HepG2 (cell line): ENCODE measurements around the gene KRTCAP2. TPM values are rescaled to one million over a fixed set of nuclear protein-coding genes. Genes with fewer than 3 reads are reported as not detected.

Experiments used
- BRD4 ChIP-seq: sonication (generic); formaldehyde crosslinking; IDR thresholded peaks from 2 replicates; pipeline ENCODE4 v1.4.0; 2020; ENCODE audit warnings: missing genetic modification reagents
- IKZF1 ChIP-seq: fragments of 450-650 bp; IDR thresholded peaks from 2 replicates; pipeline ENCODE4 v1.7.1; 2016
- MED1 ChIP-seq: sonication (generic); formaldehyde crosslinking; IDR thresholded peaks from 2 replicates; pipeline ENCODE4 v1.4.0; 2020; ENCODE audit warnings: missing genetic modification reagents
- MIER3 ChIP-seq: IDR thresholded peaks from 2 replicates; pipeline ENCODE4 v1.6.1; 2016; ENCODE audit warnings: missing compliant biosample characterization, borderline replicate concordance
- NFAT5 ChIP-seq: sonication (generic); formaldehyde crosslinking; IDR thresholded peaks from 2 replicates; pipeline ENCODE4 v1.4.0; 2020; ENCODE audit warnings: missing genetic modification reagents
- PRPF4 ChIP-seq: fragments of 200-400 bp; formaldehyde crosslinking; IDR thresholded peaks from 2 replicates; pipeline ENCODE4 v1.6.1; 2016; ENCODE audit warnings: low read length, low read depth; ENCODE audit not compliant: poor library complexity, severe bottlenecking
- SMAD3 ChIP-seq: sonication (generic); formaldehyde crosslinking; IDR thresholded peaks from 2 replicates; pipeline ENCODE4 v1.4.0; 2020; ENCODE audit warnings: missing genetic modification reagents
- TAF15 ChIP-seq: fragments of 200-400 bp; formaldehyde crosslinking; IDR thresholded peaks from one replicate; pipeline ENCODE4 v1.6.1; 2018; ENCODE audit warnings: mild to moderate bottlenecking, low read depth, low read length; ENCODE audit not compliant: poor library complexity, severe bottlenecking
- ZNF546 ChIP-seq: sonication (generic); formaldehyde crosslinking; conservative IDR thresholded peaks from 2 replicates; pipeline ENCODE4 v1.8.1; 2023; ENCODE audit warnings: mild to moderate bottlenecking, missing genetic modification reagents
- polyA plus RNA-seq, 8 experiments: library from polyadenylated mRNA; depleted of rRNA in 3 of 8; stranded (reverse) in 7 of 8; unstranded in 1 of 8; fragments of >200 nt; fragmentation: Illumina TruSeq in 4 of 8; extraction: Trizol in 4 of 8; gene quantifications; 2 replicates each; pipeline versions ENCODE4 v1.2.1 to v1.2.3, GENCODE V29; 2011 to 2016; ENCODE audit warnings: low read depth in 4 of 8, missing spikeins in 1 of 8, mixed read lengths in 1 of 8; ENCODE audit not compliant: insufficient read depth in 1 of 8
- total RNA-seq, 5 experiments: library from RNA; depleted of rRNA; stranded (reverse); fragments of >200 nt; fragmentation: Illumina TruSeq; extraction: Trizol; gene quantifications; 2 replicates each; pipeline ENCODE4 v1.2.3, GENCODE V29; 2016; ENCODE audit warnings: low read depth in 1 of 5
- TF ChIP-seq, protein P1 (sequence below): sonication (generic); formaldehyde crosslinking; IDR thresholded peaks from 2 replicates; pipeline ENCODE4 v1.8.0; 2022; ENCODE audit warnings: mild to moderate bottlenecking, missing genetic modification reagents; ENCODE audit not compliant: insufficient replicate concordance
- TF ChIP-seq, protein P2 (sequence below), 2 experiments: fragments of 450-650 bp in 1 of 2; sonication (generic) in 1 of 2; formaldehyde crosslinking in 1 of 2; IDR thresholded peaks; 2 replicates each; pipeline versions ENCODE4 v1.6.1 to v1.8.0; 2016 to 2022; ENCODE audit warnings: antibody characterized with exemption in 1 of 2, mild to moderate bottlenecking in 1 of 2, missing genetic modification reagents in 1 of 2

KRTCAP2 gene
- total and polyA plus RNA-seq, 2 of the 13 experiments (the other 11 are each of a cell fraction or from before 2014, with no cell fraction given) = 77.3 to 79.4 TPM

DNA sequence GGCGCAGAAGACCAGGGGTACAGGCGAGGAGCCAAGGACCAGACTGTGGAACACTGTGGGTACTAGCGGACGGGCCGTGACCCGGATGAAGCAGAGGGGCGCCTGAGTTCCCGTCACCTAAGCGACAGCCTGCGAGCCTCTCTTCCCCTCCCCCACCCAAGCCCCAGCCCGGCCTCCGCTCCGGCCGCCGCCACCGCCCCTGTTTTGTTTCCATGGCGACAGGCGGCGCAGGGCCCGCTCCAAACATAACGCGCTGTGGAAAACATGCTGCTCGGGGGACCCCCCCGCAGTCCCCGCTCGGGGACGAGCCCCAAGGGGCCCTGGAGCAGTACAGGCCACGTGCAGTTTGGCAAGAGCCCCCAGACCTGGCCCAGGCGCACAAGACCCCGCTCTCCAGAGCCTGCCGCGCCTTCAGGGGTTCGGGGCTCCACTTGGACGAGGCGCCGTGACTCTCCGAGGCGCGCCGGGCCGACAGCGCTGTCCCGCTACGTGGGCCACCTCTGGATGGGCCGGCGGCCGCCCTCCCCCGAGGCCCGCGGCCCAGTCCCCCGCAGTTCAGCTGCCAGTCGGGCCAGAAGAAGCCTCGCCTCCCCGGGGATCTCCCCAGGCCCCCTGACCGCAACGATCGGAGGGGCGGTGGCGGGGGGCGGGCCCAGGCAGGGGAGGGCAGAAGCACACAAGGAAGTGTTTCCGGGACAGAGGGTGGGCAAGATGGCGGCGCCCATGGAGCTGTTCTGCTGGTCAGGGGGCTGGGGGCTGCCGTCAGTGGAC is 35.6 kb upstream of the KRTCAP2 start, which contains the start of gene MTX1 (continued):
- TF ChIP-seq, protein P1, sequence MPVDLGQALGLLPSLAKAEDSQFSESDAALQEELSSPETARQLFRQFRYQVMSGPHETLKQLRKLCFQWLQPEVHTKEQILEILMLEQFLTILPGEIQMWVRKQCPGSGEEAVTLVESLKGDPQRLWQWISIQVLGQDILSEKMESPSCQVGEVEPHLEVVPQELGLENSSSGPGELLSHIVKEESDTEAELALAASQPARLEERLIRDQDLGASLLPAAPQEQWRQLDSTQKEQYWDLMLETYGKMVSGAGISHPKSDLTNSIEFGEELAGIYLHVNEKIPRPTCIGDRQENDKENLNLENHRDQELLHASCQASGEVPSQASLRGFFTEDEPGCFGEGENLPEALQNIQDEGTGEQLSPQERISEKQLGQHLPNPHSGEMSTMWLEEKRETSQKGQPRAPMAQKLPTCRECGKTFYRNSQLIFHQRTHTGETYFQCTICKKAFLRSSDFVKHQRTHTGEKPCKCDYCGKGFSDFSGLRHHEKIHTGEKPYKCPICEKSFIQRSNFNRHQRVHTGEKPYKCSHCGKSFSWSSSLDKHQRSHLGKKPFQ (CRISPR knock-in tag) = peak; percentile 71
- TF ChIP-seq TAF15 = no peak
- no peak for TF ChIP-seq IKZF1
- TF ChIP-seq NFAT5 (CRISPR knock-in tag) = peak; percentile 30; the same call in 1 of the 2 replicates
- TF ChIP-seq ZNF546 (CRISPR knock-in tag) = no peak
- peak; percentile 19 for TF ChIP-seq PRPF4
- TF ChIP-seq BRD4 = no peak
- TF ChIP-seq MIER3 (CRISPR knock-in tag) = 0 out of 2 replicates have a peak, but pooled peaks have one; percentile 9
- TF ChIP-seq SMAD3 = no peak
- TF ChIP-seq, protein P2, sequence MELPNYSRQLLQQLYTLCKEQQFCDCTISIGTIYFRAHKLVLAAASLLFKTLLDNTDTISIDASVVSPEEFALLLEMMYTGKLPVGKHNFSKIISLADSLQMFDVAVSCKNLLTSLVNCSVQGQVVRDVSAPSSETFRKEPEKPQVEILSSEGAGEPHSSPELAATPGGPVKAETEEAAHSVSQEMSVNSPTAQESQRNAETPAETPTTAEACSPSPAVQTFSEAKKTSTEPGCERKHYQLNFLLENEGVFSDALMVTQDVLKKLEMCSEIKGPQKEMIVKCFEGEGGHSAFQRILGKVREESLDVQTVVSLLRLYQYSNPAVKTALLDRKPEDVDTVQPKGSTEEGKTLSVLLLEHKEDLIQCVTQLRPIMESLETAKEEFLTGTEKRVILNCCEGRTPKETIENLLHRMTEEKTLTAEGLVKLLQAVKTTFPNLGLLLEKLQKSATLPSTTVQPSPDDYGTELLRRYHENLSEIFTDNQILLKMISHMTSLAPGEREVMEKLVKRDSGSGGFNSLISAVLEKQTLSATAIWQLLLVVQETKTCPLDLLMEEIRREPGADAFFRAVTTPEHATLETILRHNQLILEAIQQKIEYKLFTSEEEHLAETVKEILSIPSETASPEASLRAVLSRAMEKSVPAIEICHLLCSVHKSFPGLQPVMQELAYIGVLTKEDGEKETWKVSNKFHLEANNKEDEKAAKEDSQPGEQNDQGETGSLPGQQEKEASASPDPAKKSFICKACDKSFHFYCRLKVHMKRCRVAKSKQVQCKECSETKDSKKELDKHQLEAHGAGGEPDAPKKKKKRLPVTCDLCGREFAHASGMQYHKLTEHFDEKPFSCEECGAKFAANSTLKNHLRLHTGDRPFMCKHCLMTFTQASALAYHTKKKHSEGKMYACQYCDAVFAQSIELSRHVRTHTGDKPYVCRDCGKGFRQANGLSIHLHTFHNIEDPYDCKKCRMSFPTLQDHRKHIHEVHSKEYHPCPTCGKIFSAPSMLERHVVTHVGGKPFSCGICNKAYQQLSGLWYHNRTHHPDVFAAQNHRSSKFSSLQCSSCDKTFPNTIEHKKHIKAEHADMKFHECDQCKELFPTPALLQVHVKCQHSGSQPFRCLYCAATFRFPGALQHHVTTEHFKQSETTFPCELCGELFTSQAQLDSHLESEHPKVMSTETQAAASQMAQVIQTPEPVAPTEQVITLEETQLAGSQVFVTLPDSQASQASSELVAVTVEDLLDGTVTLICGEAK (IDR thresholded peaks at IDR 0.05) = no peak
- TF ChIP-seq, protein P2 (CRISPR knock-in tag; IDR thresholded peaks at IDR 0.05) = peak; percentile 36
- peak; percentile 9; the same call in 1 of the 2 replicates for TF ChIP-seq MED1 (CRISPR knock-in tag)
